ENCODE data around the gene KATNA1. TPM values are rescaled to one million over a fixed set of nuclear protein-coding genes. Genes with fewer than 3 reads are reported as not detected.

The KATNA1 gene
- total and polyA plus RNA-seq, 2 experiments from 2014 or later, result 19.1 to 21.4 TPM

DNA sequence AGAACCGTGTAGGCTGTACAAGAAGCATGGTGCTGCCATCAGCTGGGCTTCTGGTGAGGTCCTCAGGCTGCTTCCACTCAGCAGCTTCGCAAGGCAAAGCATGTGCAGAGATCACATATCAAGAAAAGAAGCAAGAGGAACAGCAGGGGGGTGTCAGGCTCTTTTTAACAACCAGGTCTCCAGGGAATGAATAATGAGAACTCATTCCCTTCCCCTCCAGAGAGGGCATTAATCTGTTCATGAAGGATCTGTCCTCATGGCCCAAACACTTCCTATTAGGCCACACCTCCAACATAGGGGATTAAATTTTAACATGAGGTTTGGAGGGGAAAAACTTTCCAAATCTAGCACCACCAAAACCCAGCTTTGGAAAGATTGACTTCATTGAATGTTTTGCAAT is 62.4 kb downstream of the KATNA1 start:
- TF ChIP-seq CTCF (conservative IDR thresholded peaks at IDR 0.05; ENCODE audit: low read depth in 2 of 2), result 0 out of 4 replicates have a peak, but pooled peaks of 1 of the 2 experiments have one; percentile 0
- no peak for TF ChIP-seq NANOG (IDR thresholded peaks at IDR 0.05; ENCODE audit: borderline replicate concordance)
- Histone ChIP-seq H3K4me1 (ENCODE audit: insufficient read depth) (no peaks in the 10 kb centered on the region), H3K36me3 (ENCODE audit: insufficient read depth) (peaks cover 19% of the 10 kb centered on the region; the same call in 1 of the 2 replicates), H3K27ac (ENCODE audit: low read depth) (no peak overlapping the region), H3F3A (replicated peaks; ENCODE audit: low read depth) (0 out of 2 replicates have a peak, but pooled peaks cover 2% of the 10 kb centered on the region), H2AFZ (no peak overlapping the region), H3K27me3 (ENCODE audit: insufficient read depth) (no peaks in the 10 kb centered on the region), H3K4me2 (no peak overlapping the region), H3K4me3 (no peak overlapping the region), H4K20me1 (replicated peaks; ENCODE audit: insufficient read depth) (no peaks in the 10 kb centered on the region; the same call in 1 of the 2 replicates), H3K9me2 (ENCODE audit: insufficient read depth) (no peaks in the 10 kb centered on the region), H3K79me2 (replicated peaks; ENCODE audit: insufficient read depth) (no peaks in the 10 kb centered on the region)
- no peaks in the 10 kb centered on the region for H3K4me1 Mint-ChIP-seq
- no peak overlapping the region for H3K27ac Mint-ChIP-seq
- H3K9me3 Mint-ChIP-seq, result no peaks in the 10 kb centered on the region
- ATAC-seq (no peak), DNase-seq (ENCODE audit: low spot score) (no peak)
- H3K36me3 Mint-ChIP-seq (ENCODE audit: low read depth), result peaks cover 69% of the 10 kb centered on the region
- no peak overlapping the region for H3K4me3 Mint-ChIP-seq
- no peaks in the 10 kb centered on the region for H3K27me3 Mint-ChIP-seq (ENCODE audit: insufficient read depth, low read depth, poor library complexity)

- H3K9me2 ChIP-seq (ENCODE audit: insufficient read depth), result no peaks in the 10 kb centered on the region
- peaks cover 15% of the 10 kb centered on the region for H4K20me1 ChIP-seq (replicated peaks; ENCODE audit: insufficient read depth)
- no peak overlapping the region for H3K27ac ChIP-seq (ENCODE audit: low read depth)
- DNase-seq (ENCODE audit: low spot score) (no peak), ATAC-seq (no peak)
- Mint-ChIP-seq H3K27me3 (ENCODE audit: insufficient read depth, low read depth, poor library complexity) (no peaks in the 10 kb centered on the region), H3K4me3 (no peak overlapping the region), H3K9me3 (no peaks in the 10 kb centered on the region), H3K27ac (no peak overlapping the region), H3K4me1 (no peaks in the 10 kb centered on the region), H3K36me3 (ENCODE audit: low read depth) (peaks cover 62% of the 10 kb centered on the region)
- H3F3A ChIP-seq (replicated peaks; ENCODE audit: low read depth), result 0 out of 2 replicates have a peak, but pooled peaks cover 4% of the 10 kb centered on the region
- H3K4me1 ChIP-seq (ENCODE audit: insufficient read depth), result no peaks in the 10 kb centered on the region
- no peak overlapping the region for H3K4me2 ChIP-seq
- no peak overlapping the region for H3K4me3 ChIP-seq
- H2AFZ ChIP-seq, result no peak overlapping the region
- H3K79me2 ChIP-seq (replicated peaks; ENCODE audit: insufficient read depth), result peaks cover 5% of the 10 kb centered on the region
- peaks cover 21% of the 10 kb centered on the region for H3K36me3 ChIP-seq (ENCODE audit: insufficient read depth)
- H3K27me3 ChIP-seq (ENCODE audit: insufficient read depth), result no peaks in the 10 kb centered on the region
- no peak for TF ChIP-seq ZNF462 (CRISPR knock-in tag; IDR thresholded peaks at IDR 0.05)
- no peak for TF ChIP-seq REST (IDR thresholded peaks at IDR 0.05; ENCODE audit: unreplicated experiment)
- TF ChIP-seq, protein P1, sequence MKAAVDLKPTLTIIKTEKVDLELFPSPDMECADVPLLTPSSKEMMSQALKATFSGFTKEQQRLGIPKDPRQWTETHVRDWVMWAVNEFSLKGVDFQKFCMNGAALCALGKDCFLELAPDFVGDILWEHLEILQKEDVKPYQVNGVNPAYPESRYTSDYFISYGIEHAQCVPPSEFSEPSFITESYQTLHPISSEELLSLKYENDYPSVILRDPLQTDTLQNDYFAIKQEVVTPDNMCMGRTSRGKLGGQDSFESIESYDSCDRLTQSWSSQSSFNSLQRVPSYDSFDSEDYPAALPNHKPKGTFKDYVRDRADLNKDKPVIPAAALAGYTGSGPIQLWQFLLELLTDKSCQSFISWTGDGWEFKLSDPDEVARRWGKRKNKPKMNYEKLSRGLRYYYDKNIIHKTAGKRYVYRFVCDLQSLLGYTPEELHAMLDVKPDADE (IDR thresholded peaks at IDR 0.05), result no peak
- TF ChIP-seq EZH2 (IDR thresholded peaks at IDR 0.05; ENCODE audit: low read depth, unreplicated experiment), result no peak
- TF ChIP-seq POLR2AphosphoS5 (IDR thresholded peaks at IDR 0.05; ENCODE audit: low read depth), result no peak
- TF ChIP-seq EZH2phosphoT487 (IDR thresholded peaks at IDR 0.05; ENCODE audit: unreplicated experiment), result no peak
- TF ChIP-seq CREB1 (CRISPR knock-in tag; IDR thresholded peaks at IDR 0.05; ENCODE audit: low read depth), result no peak
- TF ChIP-seq ZNF114 (CRISPR knock-in tag; IDR thresholded peaks at IDR 0.05), result no peak
Observed at GRCh38 chr6:149581349-149581748, 67.2 kb downstream of the KATNA1 start.
